Activated CD4-positive, CD25-positive, alpha-beta regulatory T cell treated with anti-CD3 and anti-CD28 coated beads, Interleukin-2, amount 50 U/mL, for 24 hours (primary cell): ENCODE data around the gene MADD.
"Not testable (repeated sequence)": the region's sequence is repeated elsewhere in the genome, so short reads cannot be mapped to it uniquely, and the experiment has no call there.

Source experiments
- ATAC-seq, 2 donors: fragments of 150-1000 bp; cut with Tn5 transposase; one replicate each; pipeline ENCODE4 v1.10.0; 2021; ENCODE audit warnings: mild to moderate bottlenecking in 1 of 2, moderate library complexity in 1 of 2

MADD gene

GRCh38 chr11:47326198-47326597, 56.3 kb downstream of the MADD start:
- no peak for ATAC-seq

GRCh38 chr11:47327025-47327424, 57.1 kb downstream of the MADD start:
- no peak for ATAC-seq

DNA sequence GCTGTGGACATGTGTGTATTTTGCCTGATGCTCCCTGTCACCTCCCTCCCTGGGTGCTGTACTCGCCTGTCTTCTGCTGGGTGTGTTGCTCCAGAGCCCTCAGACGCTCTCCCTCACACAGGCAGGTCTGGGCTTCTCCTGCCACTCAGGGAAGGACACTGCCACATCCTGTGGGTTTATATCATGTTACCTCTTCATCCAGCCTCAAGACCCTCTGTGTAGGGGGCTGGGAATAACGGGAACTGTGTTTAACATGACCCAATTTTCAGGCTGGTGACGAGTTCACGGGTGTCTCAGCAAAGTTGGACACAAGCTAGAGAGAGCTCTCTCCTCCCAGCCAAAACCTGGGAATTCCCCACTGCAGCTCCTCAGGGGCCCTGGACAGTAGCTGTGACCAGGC, 58.0 kb downstream of the MADD start:
- no peak for ATAC-seq

DNA sequence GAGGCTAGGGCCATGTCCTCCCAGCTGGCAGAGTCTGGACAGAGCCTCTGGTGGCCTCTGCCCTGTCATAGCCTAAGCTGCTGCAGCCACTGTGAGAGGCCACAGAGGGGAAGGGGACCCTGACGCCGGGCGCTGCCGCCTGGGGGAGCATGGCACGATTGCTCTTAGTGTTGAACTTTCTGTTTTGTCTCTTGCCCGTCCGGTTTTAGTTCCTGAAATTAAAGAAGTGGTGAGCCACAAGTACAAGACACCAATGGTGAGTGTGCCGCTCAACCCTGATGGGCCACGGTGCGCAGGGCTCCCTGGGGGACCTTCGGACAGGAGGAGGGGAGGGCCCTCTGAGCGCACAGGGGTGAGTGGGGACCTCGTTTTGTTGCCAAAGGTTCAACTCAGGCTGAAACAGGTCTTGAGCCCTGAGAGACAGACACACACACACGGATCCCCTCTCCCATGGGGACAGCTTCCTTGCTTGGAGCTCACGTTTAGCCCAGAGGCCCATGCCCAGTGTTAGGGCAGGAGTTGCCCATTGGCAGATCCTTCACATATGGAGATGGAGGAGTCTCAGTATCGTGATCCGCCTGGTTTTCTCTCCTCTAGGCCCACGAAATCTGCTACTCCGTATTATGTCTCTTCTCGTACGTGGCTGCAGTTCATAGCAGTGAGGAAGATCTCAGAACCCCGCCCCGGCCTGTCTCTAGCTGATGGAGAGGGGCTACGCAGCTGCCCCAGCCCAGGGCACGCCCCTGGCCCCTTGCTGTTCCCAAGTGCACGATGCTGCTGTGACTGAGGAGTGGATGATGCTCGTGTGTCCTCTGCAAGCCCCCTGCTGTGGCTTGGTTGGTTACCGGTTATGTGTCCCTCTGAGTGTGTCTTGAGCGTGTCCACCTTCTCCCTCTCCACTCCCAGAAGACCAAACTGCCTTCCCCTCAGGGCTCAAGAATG, 58.8 kb downstream of the MADD start:
- ATAC-seq, result no peak

- ATAC-seq, result no peak
Observed at GRCh38 chr11:47329431-47329986, 59.6 kb downstream of the MADD start.

- ATAC-seq, result no peak
Observed at GRCh38 chr11:47329987-47330931, 60.3 kb downstream of the MADD start.

DNA sequence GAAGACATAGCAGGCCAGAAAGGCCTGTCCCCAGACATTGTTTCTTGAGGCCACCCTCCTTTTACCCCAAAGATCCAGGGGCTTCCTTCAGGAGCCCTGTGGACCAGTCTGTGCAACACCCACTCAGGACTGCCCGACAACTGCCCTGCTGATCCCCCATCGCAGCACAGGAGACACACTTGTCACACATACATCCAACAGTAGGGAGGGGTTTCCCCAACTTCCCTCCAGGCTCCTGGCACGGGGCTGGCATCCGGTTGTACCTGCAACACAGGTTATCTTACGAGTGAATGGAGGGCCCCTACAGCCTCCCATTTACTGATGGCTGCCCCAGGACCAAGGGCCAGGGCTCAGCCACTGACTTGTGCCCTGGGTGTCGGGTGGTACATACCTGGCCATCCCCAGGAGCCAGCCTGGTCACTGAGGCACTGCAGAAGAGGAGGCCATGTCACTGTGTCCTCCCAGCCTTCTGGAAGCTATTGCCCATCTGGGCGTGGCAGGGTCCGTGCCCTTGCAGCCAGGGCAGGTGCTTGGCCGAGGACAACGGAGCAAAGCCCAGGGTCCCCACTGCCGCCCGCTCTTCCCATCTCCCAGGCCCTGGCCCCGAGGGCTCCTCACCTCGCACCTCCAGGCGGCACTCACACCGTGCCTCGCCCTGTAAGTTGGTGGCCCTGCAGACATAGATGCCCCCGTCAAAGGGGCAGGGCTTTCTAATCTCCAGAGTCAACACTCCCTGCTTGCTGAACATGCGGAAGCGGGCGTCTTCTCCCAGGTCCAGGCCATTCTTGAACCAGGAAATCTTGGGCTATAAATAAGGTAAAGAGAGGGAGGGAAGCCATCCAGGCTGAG, 61.7 kb downstream of the MADD start:
- no peak for ATAC-seq

DNA sequence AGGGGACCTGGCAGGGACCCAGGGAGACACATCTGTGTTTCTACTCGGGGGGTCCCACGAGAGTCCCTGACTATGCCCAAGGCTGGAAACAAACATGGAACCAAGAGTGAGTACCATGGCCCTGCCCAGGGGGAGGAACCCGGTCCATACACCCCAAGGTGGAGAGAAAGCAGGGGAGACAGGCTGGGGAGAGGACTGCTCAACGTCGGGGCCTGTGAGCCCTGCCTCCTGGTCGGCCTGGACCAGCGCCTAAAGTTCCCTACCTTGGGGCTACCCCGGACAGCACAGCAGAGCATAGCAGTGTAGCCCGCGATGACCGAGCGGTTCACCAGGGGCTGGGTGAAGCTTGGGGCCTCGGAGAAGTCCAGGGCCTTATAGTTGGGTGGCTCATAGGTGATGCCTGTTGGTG, 62.4 kb downstream of the MADD start:
- ATAC-seq, result no peak

DNA sequence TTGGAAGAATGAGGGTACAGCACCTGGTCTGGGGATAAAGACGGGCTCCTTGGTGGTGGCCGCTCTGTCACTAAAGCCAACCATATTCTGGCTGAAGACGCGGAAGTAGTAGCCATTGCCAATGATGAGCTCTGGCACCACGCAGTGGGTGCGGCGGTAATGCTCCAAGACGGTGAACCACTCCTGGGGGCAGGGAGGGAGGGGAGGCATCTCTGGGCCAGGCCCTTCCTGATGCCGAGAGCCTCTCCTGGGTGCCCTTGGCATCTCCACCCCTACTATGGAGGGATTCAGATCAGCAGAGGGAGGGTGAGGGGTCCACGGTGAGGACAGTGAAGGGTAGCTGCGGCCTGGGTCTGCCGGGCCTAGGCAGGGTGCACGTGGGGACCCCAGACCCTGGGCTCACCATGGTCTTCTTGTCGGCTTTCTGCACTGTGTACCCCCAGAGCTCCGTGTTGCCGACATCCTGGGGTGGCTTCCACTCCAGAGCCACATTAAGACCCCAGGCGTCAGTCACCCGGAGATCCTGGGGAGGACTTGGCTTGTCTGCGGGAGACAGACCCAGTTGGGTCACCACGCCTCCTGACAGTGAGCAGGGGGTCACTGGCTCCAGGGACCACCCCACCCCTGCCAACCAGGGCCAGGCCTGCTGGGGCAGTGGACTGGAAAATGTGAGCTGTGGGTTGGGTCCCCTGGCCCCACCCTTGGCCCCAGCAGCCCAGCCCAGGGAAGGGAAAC, 63.0 kb downstream of the MADD start:
- ATAC-seq, result no peak

- no peak for ATAC-seq
Observed at GRCh38 chr11:47333526-47333845, 63.6 kb downstream of the MADD start.

- no peak for ATAC-seq
Observed at GRCh38 chr11:47333886-47334443, 64.0 kb downstream of the MADD start.

- not testable (repeated sequence) for ATAC-seq
Observed at GRCh38 chr11:47334699-47335411, 64.9 kb downstream of the MADD start.

- ATAC-seq, result no peak
Observed at GRCh38 chr11:47335733-47336132, 65.8 kb downstream of the MADD start.

GRCh38 chr11:47336595-47336994, 66.7 kb downstream of the MADD start:
- no peak for ATAC-seq

GRCh38 chr11:47337229-47337924, 67.4 kb downstream of the MADD start:
- ATAC-seq, result no peak

DNA sequence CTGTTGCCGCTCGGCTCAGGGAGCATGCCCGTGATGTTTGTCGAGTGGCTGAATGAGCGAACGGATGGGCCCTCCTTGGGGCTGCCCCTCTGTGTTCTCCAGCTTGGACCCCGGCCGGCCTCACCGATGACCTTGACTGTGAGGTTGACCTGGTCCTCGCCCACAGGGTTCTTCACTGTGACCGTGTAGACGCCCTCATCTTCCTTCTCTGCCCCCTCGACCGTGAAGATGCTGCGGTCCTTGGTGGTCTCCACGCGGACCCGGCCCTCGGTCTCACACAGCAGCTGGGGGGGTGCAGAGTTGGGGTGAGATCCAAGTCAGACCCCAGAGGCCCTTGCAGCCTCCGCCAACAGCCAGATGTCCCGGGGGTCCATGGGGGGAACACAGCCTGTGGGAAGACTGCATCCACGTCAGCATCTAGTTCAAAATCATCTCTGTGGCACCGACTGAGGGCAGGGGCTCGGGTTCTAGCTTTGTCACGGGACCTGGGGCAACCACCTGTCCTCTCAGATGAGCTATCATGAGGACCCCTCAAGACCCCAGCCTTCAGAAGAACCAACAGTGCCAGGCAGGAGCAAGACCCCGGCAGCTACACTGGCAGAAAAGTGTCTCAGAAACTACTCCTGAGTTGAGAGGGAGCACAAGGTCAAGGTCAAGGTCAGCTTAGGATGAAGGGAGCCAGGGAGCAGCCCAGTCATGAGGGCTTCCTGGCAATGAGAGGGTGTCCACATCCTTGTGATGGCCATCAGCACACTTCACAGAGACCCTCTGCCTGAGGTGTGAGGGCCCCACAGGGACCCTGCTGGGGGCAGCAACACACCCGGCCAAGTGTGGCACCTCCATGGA, 68.7 kb downstream of the MADD start:
- ATAC-seq, result no peak

DNA sequence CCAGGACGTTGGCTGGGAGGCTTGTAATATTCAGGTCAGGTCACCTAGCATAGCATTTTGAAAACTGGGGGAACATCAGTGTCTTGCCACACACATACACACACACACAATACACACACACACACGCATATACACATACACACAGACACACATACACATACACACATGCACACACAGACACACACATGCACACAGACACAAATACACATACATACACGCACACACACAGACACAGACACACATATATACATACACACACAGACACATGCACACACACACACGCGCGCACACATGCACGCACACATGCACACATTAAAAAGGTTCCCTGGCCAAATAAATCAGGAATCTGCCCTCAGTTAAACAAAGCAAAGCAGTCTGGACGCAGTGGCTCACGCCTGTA, 70.1 kb downstream of the MADD start:
- no peak for ATAC-seq

GRCh38 chr11:47340980-47341775, 71.2 kb downstream of the MADD start:
- ATAC-seq, result no peak
